Breast epithelium (tissue), 4 donors: ENCODE data around the gene TOR3A. TPM values are rescaled to one million over a fixed set of nuclear protein-coding genes. Genes with fewer than 3 reads are reported as not detected.

ENCODE experiments used
- DNase-seq, 2 donors: peaks; one replicate each; pipeline ENCODE4 v3.0.0-alpha.2; 2019; ENCODE audit warnings: low spot score in 2 of 2
- H3K27ac ChIP-seq, 2 donors: fragments of 200-600 bp; sonication (generic) in 1 of 2; one replicate each; pipeline ENCODE4 v1.5.1; 2016 to 2019; ENCODE audit warnings: mild to moderate bottlenecking in 1 of 2
- H3K27me3 ChIP-seq, 2 donors: fragments of 200-600 bp; sonication (generic) in 1 of 2; one replicate each; pipeline versions ENCODE4 v1.5.1 to v1.6.0; 2017 to 2019; ENCODE audit warnings: control low read depth in 1 of 2, mild to moderate bottlenecking in 1 of 2
- H3K36me3 ChIP-seq: fragments of 200-600 bp; one replicate; pipeline ENCODE4 v1.5.1; 2019
- H3K4me1 ChIP-seq, 2 donors: fragments of 200-600 bp; sonication (generic); one replicate each; pipeline ENCODE4 v1.5.1; 2016 to 2019; ENCODE audit warnings: control low read depth in 1 of 2
- H3K4me3 ChIP-seq, 3 donors: fragments of 200-600 bp; sonication (generic); 1 replicate in 2 of 3; 2 replicates in 1 of 3; pipeline ENCODE4 v1.5.1; 2016 to 2019; ENCODE audit warnings: mild to moderate bottlenecking in 3 of 3, moderate library complexity in 2 of 3
- H3K9me3 ChIP-seq, 2 donors: fragments of 200-600 bp; sonication (generic) in 1 of 2; one replicate each; pipeline ENCODE4 v1.5.1; 2016 to 2019; ENCODE audit warnings: control low read depth in 1 of 2
- CTCF ChIP-seq, 3 donors: fragments of 450-650 bp; IDR thresholded peaks; one replicate each; pipeline ENCODE4 v1.5.1; 2016 to 2017; ENCODE audit warnings: antibody characterized with exemption in 3 of 3, mild to moderate bottlenecking in 3 of 3, moderate library complexity in 3 of 3
- POLR2A ChIP-seq: fragments of 450-650 bp; IDR thresholded peaks from one replicate; pipeline ENCODE4 v1.6.1; 2016; ENCODE audit warnings: antibody characterized with exemption, mild to moderate bottlenecking, moderate library complexity
- POLR2AphosphoS5 ChIP-seq, 3 donors: sonication (generic); formaldehyde crosslinking; IDR thresholded peaks; one replicate each; pipeline ENCODE4 v1.6.1; 2017; ENCODE audit warnings: antibody characterized with exemption in 3 of 3
- intact Hi-C: fragments of 100-400 bp; cut with DNase I; formaldehyde crosslinking; loops from one replicate; pipeline ENCODE4 v1.15.1; 2023; ENCODE audit warnings: low total_unique reads
- total RNA-seq, 3 donors: library from RNA; depleted of rRNA; stranded (reverse); fragments of >200 nt; gene quantifications; one replicate each; pipeline ENCODE4 v1.1.0, GENCODE V29; 2016

The TOR3A gene
- total RNA-seq, 3 donors from 2014 or later: 32.8 to 50.5 (median 35.6) TPM

DNA sequence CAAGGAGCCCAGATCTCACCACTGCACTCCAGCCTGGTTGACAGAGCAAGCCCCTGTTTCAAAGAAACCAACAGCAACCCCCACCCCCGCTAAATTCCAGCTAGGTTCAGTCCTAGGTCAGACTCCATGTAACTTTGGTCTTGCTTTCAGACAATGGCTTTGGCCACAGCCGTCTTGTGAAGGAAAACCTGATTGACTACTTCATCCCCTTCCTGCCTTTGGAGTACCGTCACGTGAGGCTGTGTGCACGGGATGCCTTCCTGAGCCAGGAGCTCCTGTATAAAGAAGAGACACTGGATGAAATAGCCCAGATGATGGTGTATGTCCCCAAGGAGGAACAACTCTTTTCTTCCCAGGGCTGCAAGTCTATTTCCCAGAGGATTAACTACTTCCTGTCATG lies 12.9 kb downstream of the TOR3A start:
- intact Hi-C loops: no loop called here
- no peaks in the 10 kb centered on the region for H3K27me3 ChIP-seq
- no peaks in the 10 kb centered on the region for H3K36me3 ChIP-seq
- H3K4me1 ChIP-seq: no peaks in the 10 kb centered on the region
- peak; percentile 51 to 67 for DNase-seq
- TF ChIP-seq POLR2A: no peak
- no peak for TF ChIP-seq CTCF (IDR thresholded peaks at IDR 0.05)
- no peak for TF ChIP-seq POLR2AphosphoS5 (IDR thresholded peaks at IDR 0.05)
- H3K27ac ChIP-seq: peak overlapping the region; percentile 40 to 52
- no peaks in the 10 kb centered on the region for H3K9me3 ChIP-seq
- H3K4me3 ChIP-seq: no peak overlapping the region

- no peak overlapping the region for H3K4me3 ChIP-seq
- H3K4me1 ChIP-seq: no peaks in the 10 kb centered on the region
- TF ChIP-seq POLR2AphosphoS5 (IDR thresholded peaks at IDR 0.05): no peak
- no peak for TF ChIP-seq CTCF (IDR thresholded peaks at IDR 0.05)
- no peak for TF ChIP-seq POLR2A
- no peaks in the 10 kb centered on the region for H3K9me3 ChIP-seq
- no peaks in the 10 kb centered on the region for H3K27me3 ChIP-seq
- intact Hi-C loops: no loop called here
- peak overlapping the region; percentile 40 to 52 for H3K27ac ChIP-seq
- DNase-seq: no peak
- no peaks in the 10 kb centered on the region for H3K36me3 ChIP-seq
Measured at GRCh38 chr1:179095377-179095776, 13.5 kb downstream of the TOR3A start.

GRCh38 chr1:179095924-179096323 lies 14.1 kb downstream of the TOR3A start:
- Histone ChIP-seq H3K27ac (no peak overlapping the region), H3K36me3 (no peaks in the 10 kb centered on the region), H3K9me3 (no peaks in the 10 kb centered on the region), H3K4me1 (no peaks in the 10 kb centered on the region), H3K27me3 (no peaks in the 10 kb centered on the region), H3K4me3 (no peak overlapping the region)
- TF ChIP-seq CTCF (IDR thresholded peaks at IDR 0.05) (no peak), POLR2A (no peak), POLR2AphosphoS5 (IDR thresholded peaks at IDR 0.05) (no peak)
- DNase-seq: no peak
- intact Hi-C loops: no loop called here

DNA sequence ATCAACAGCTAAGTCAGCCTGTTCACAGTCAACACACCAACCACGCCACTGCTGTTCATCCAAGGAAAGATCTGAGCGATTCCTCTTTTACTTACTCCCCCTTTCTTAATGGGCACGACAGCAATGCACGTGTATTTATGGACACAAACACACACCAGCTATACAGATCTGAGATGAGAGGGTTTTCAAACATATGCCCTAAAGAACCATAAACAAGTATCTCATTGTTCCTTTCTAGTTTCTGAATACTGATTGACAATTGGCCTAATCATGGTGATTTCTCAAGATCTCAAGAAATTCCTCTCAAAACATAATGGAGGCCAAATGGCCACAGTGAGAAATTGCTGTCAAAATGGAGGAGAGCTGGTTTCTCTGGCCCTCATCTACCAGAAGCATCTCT lies 18.0 kb downstream of the TOR3A start:
- no peak for DNase-seq
- no peak overlapping the region for H3K4me3 ChIP-seq
- H3K4me1 ChIP-seq: no peaks in the 10 kb centered on the region
- no peaks in the 10 kb centered on the region for H3K36me3 ChIP-seq
- TF ChIP-seq POLR2AphosphoS5 (IDR thresholded peaks at IDR 0.05) (no peak), CTCF (IDR thresholded peaks at IDR 0.05) (no peak), POLR2A (no peak)
- H3K27me3 ChIP-seq: no peaks in the 10 kb centered on the region
- H3K27ac ChIP-seq: no peak overlapping the region
- intact Hi-C loops: no loop called here
- no peaks in the 10 kb centered on the region for H3K9me3 ChIP-seq

DNA sequence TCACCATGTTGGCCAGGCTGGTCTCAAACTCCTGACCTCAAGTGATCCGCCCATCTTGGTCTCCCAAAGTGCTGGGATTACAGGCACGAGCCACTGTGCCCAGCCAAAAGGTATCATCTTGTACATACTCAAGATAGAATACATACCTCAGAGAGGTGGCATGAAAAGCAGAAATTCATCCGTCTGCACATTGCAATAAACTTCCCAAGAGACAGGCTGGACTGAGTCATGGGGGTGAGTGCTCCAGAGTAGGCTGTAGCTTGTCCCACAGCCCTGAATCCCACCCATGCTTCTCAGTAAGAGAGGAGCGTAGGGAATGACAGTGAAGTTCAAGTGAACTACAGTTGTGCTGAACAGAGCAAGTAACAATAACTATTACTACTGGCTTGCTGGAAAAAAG lies 19.7 kb downstream of the TOR3A start:
- H3K9me3 ChIP-seq: no peaks in the 10 kb centered on the region
- no peak overlapping the region for H3K4me3 ChIP-seq
- no peaks in the 10 kb centered on the region for H3K36me3 ChIP-seq
- no peak for TF ChIP-seq POLR2A
- TF ChIP-seq POLR2AphosphoS5 (IDR thresholded peaks at IDR 0.05): no peak
- no peak for TF ChIP-seq CTCF (IDR thresholded peaks at IDR 0.05)
- no peak for DNase-seq
- H3K27me3 ChIP-seq: no peaks in the 10 kb centered on the region
- intact Hi-C loops: no loop called here
- H3K4me1 ChIP-seq: no peaks in the 10 kb centered on the region
- no peak overlapping the region for H3K27ac ChIP-seq
